GM12878 (cell line): ENCODE measurements around the gene TK2. TPM values are rescaled to one million over a fixed set of nuclear protein-coding genes. Genes with fewer than 3 reads are reported as not detected.

Experiments used
- BCL3 ChIP-seq: IDR thresholded peaks from 2 replicates; pipeline ENCODE4 v1.6.1; 2011; ENCODE audit warnings: borderline replicate concordance, low read depth, mild to moderate bottlenecking, moderate library complexity, low read length; ENCODE audit not compliant: insufficient read depth, poor library complexity, severe bottlenecking
- BHLHE40 ChIP-seq, 2 experiments: fragments of 450-650 bp in 1 of 2; IDR thresholded peaks; 2 replicates each; pipeline ENCODE4 v1.6.1; 2011 to 2017; ENCODE audit warnings: low read depth in 2 of 2, borderline replicate concordance in 1 of 2, improper control_type of control experiment in 1 of 2, low read length in 1 of 2, mild to moderate bottlenecking in 1 of 2
- E2F4 ChIP-seq: IDR thresholded peaks from 2 replicates; pipeline ENCODE4 v1.6.1; 2012; ENCODE audit warnings: low read depth, low read length, improper control_type of control experiment
- EED ChIP-seq: sonication (generic); IDR thresholded peaks from 2 replicates; pipeline ENCODE4 v1.6.1; 2016; ENCODE audit warnings: antibody characterized with exemption, low read depth
- GATAD2B ChIP-seq: fragments of 450-650 bp; conservative IDR thresholded peaks from 2 replicates; pipeline ENCODE4 v1.6.1; 2017; ENCODE audit warnings: low read depth, mild to moderate bottlenecking, moderate library complexity
- HDGF ChIP-seq: fragments of 450-650 bp; IDR thresholded peaks from 2 replicates; pipeline ENCODE4 v1.6.1; 2016; ENCODE audit warnings: antibody characterized with exemption
- KLF5 ChIP-seq: fragments of 450-650 bp; IDR thresholded peaks from 2 replicates; pipeline ENCODE4 v1.6.1; 2014; ENCODE audit warnings: mild to moderate bottlenecking; ENCODE audit not compliant: partially characterized antibody
- MLLT1 ChIP-seq: fragments of 450-650 bp; IDR thresholded peaks from 2 replicates; pipeline ENCODE4 v1.6.1; 2016; ENCODE audit warnings: mild to moderate bottlenecking
- MXI1 ChIP-seq: fragments of 150-350 bp; IDR thresholded peaks from 2 replicates; pipeline ENCODE4 v1.6.1; 2011; ENCODE audit warnings: low read depth, mild to moderate bottlenecking, inconsistent platforms, low read length, improper control_type of control experiment
- PBX3 ChIP-seq: IDR thresholded peaks from 2 replicates; pipeline ENCODE4 v1.6.1; 2011; ENCODE audit warnings: mild to moderate bottlenecking, low read depth, low read length, moderate library complexity; ENCODE audit not compliant: insufficient replicate concordance
- RAD51 ChIP-seq: fragments of 450-650 bp; IDR thresholded peaks from 2 replicates; pipeline ENCODE4 v1.6.1; 2016; ENCODE audit warnings: moderate library complexity, mild to moderate bottlenecking, inconsistent platforms
- RBBP5 ChIP-seq: fragments of 200-600 bp; sonication (generic); conservative IDR thresholded peaks from 2 replicates; pipeline ENCODE4 v1.6.1; 2016
- SMAD5 ChIP-seq: IDR thresholded peaks from 2 replicates; pipeline ENCODE4 v1.6.1; 2016; ENCODE audit warnings: antibody characterized with exemption, low read depth
- STAT3 ChIP-seq: IDR thresholded peaks from 2 replicates; pipeline ENCODE4 v1.6.1; 2011; ENCODE audit warnings: low read depth, low read length, improper control_type of control experiment
- ZBTB11 ChIP-seq: fragments of 450-650 bp; formaldehyde crosslinking; IDR thresholded peaks from 2 replicates; pipeline ENCODE4 v1.5.0; 2022; ENCODE audit warnings: mild to moderate bottlenecking, missing genetic modification characterization
- ZBTB4 ChIP-seq: fragments of 450-650 bp; formaldehyde crosslinking; IDR thresholded peaks from 2 replicates; pipeline ENCODE4 v1.4.0; 2022; ENCODE audit warnings: mild to moderate bottlenecking, moderate library complexity
- ZNF274 ChIP-seq: IDR thresholded peaks from one replicate; pipeline ENCODE4 v1.8.0; 2011; ENCODE audit not compliant: insufficient read length, insufficient read depth
- polyA plus RNA-seq, 11 experiments: library from polyadenylated mRNA; depleted of rRNA in 4 of 11; unstranded in 6 of 11; stranded (reverse) in 5 of 11; fragments of >200 nt; fragmentation: Nextera tagmentation in 4 of 11; fragmentation: Illumina TruSeq in 1 of 11; extraction: Ambion mirVana in 4 of 11; extraction: Trizol in 1 of 11; gene quantifications; 1 replicate in 1 of 11; 2 replicates in 10 of 11; pipeline versions ENCODE4 v1.2.1 to v1.2.3, GENCODE V29; 2011 to 2016; ENCODE audit warnings: inconsistent platforms in 2 of 11, missing spikeins in 2 of 11, low read depth in 1 of 11
- total RNA-seq, 4 experiments: library from RNA; depleted of rRNA in 3 of 4; stranded (reverse); fragments of >200 nt in 3 of 4; fragmentation: Illumina TruSeq in 1 of 4; extraction: Trizol in 1 of 4; gene quantifications; 2 replicates each; pipeline versions ENCODE4 v1.2.1 to v1.2.3, GENCODE V29; 2013 to 2021

TK2 gene
- total and polyA plus RNA-seq, 10 of the 15 experiments (the other 5 are each of a cell fraction or from before 2014, with no cell fraction given): 1.3 to 12.4 (median 3.0) TPM

- TF ChIP-seq ZBTB11 (CRISPR knock-in tag) (no peak), MLLT1 (peak; percentile 95), ZBTB4 (CRISPR knock-in tag) (no peak), STAT3 (0 out of 2 replicates have a peak, but pooled peaks have one; percentile 52), BHLHE40 (IDR thresholded peaks at IDR 0.05; ENCODE audit: borderline replicate concordance in 1 of 2, low read depth in 2 of 2, low read length in 1 of 2) (peak; percentile 69 to 78), SMAD5 (no peak), RBBP5 (no peak), KLF5 (no peak), EED (peak; percentile 99), RAD51 (peak; percentile 51), PBX3 (no peak), ZNF274 (no peak), MXI1 (no peak), E2F4 (no peak), BCL3 (peak; percentile 93), HDGF (no peak), GATAD2B (peak; percentile 59)
Measured at GRCh38 chr16:66521951-66522771, 27.8 kb downstream of the TK2 start (continued).
